Activated gamma-delta T cell (primary cell): ENCODE data around the gene SCRN1.

Source experiments
- DNase-seq: peaks from one replicate; lab custom pipeline; 2025; lab: John Stamatoyannopoulos, UW

SCRN1 gene

GRCh38 chr7:30003098-30003497 lies 13.5 kb upstream of the SCRN1 start:
- no peak for DNase-seq

- no peak for DNase-seq
These were observed 12.4 kb upstream of the SCRN1 start for GRCh38 chr7:30001998-30002397.

GRCh38 chr7:29998489-29998888 lies 8.9 kb upstream of the SCRN1 start:
- no peak for DNase-seq

- DNase-seq, result no peak
These were observed 6.7 kb upstream of the SCRN1 start for GRCh38 chr7:29996321-29996720.

GRCh38 chr7:29995652-29996051 lies 6.1 kb upstream of the SCRN1 start:
- DNase-seq, result no peak

- DNase-seq, result no peak
These were observed 3.5 kb upstream of the SCRN1 start for GRCh38 chr7:29993140-29993539.

- DNase-seq, result no peak
These were observed 2.3 kb upstream of the SCRN1 start for GRCh38 chr7:29991937-29992336.

- no peak for DNase-seq
These were observed 1.3 kb upstream of the SCRN1 start for GRCh38 chr7:29990931-29991330.

- peak; percentile 23 for DNase-seq
These were observed 961 bp downstream of the SCRN1 start for GRCh38 chr7:29988424-29989256.

- DNase-seq, result no peak
These were observed 1.7 kb downstream of the SCRN1 start for GRCh38 chr7:29987811-29988317.

GRCh38 chr7:29987083-29987482 lies 2.5 kb downstream of the SCRN1 start:
- no peak for DNase-seq

GRCh38 chr7:29980151-29980550 lies 9.4 kb downstream of the SCRN1 start:
- no peak for DNase-seq

GRCh38 chr7:29977886-29978651 lies 11.5 kb downstream of the SCRN1 start:
- no peak for DNase-seq

GRCh38 chr7:29976673-29977415 lies 12.8 kb downstream of the SCRN1 start:
- no peak for DNase-seq

GRCh38 chr7:29976266-29976665 lies 13.3 kb downstream of the SCRN1 start:
- no peak for DNase-seq

- no peak for DNase-seq
These were observed 14.0 kb downstream of the SCRN1 start for GRCh38 chr7:29975561-29975960.

GRCh38 chr7:29974286-29974685 lies 15.3 kb downstream of the SCRN1 start:
- DNase-seq, result no peak

- DNase-seq, result no peak
These were observed 17.3 kb downstream of the SCRN1 start for GRCh38 chr7:29972315-29972669.

- no peak for DNase-seq
These were observed 17.9 kb downstream of the SCRN1 start for GRCh38 chr7:29971566-29972314.

- no peak for DNase-seq
These were observed 19.4 kb downstream of the SCRN1 start for GRCh38 chr7:29970158-29970557.

- DNase-seq, result no peak
These were observed 19.9 kb downstream of the SCRN1 start for GRCh38 chr7:29969738-29970137.
